Esophagus squamous epithelium (tissue), 4 donors: Measurements from ENCODE around the gene FNDC11.

Source experiments
- CTCF ChIP-seq, 6 experiments: fragments of 450-650 bp in 4 of 6; fragments of 200-600 bp in 2 of 6; sonication (generic) in 2 of 6; IDR thresholded peaks; one replicate each; pipeline ENCODE4 v1.5.1; 2016 to 2019; ENCODE audit warnings: antibody characterized with exemption in 6 of 6, mild to moderate bottlenecking in 4 of 6, moderate library complexity in 4 of 6
- POLR2A ChIP-seq, 4 donors: fragments of 450-650 bp; IDR thresholded peaks; one replicate each; pipeline ENCODE4 v1.6.1; 2017; ENCODE audit warnings: antibody characterized with exemption in 4 of 4, mild to moderate bottlenecking in 4 of 4, moderate library complexity in 3 of 4

- TF ChIP-seq CTCF (IDR thresholded peaks at IDR 0.05): no peak
- peak in 1 of 4 donors; percentile 69 for TF ChIP-seq POLR2A (IDR thresholded peaks at IDR 0.05)
These were observed 18.9 kb upstream of the FNDC11 start for GRCh38 chr20:63534831-63535651.
